C4-2B (cell line): ENCODE results near the gene PEX19.

Experiments
- ZFX ChIP-seq: fragments of 450-650 bp; IDR thresholded peaks from 2 replicates; pipeline ENCODE4 v1.6.1; 2017
- TF ChIP-seq, protein P1 (sequence below): fragments of 450-650 bp; conservative IDR thresholded peaks from 2 replicates; pipeline ENCODE4 v1.5.1; 2017; ENCODE audit warnings: mild to moderate bottlenecking

DNA sequence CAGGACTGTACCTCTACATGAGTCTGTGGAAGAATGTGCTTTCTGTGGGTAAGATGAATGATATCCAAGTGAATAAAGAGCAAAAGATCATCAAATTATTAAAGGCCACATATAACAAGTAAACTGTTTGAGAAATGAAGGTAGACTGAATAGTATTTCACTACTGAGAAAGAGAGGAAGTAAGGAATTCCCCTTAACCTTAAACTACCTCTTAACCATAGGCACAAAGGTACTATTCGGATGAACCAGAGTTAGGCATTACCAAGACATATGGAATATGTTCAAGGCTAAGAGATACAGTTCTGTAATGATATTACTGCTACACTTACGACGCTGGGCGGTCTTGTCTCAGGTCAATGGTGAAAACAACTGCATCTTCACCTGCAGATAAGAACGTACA is 48.1 kb downstream of the PEX19 start:
- TF ChIP-seq, protein P1, sequence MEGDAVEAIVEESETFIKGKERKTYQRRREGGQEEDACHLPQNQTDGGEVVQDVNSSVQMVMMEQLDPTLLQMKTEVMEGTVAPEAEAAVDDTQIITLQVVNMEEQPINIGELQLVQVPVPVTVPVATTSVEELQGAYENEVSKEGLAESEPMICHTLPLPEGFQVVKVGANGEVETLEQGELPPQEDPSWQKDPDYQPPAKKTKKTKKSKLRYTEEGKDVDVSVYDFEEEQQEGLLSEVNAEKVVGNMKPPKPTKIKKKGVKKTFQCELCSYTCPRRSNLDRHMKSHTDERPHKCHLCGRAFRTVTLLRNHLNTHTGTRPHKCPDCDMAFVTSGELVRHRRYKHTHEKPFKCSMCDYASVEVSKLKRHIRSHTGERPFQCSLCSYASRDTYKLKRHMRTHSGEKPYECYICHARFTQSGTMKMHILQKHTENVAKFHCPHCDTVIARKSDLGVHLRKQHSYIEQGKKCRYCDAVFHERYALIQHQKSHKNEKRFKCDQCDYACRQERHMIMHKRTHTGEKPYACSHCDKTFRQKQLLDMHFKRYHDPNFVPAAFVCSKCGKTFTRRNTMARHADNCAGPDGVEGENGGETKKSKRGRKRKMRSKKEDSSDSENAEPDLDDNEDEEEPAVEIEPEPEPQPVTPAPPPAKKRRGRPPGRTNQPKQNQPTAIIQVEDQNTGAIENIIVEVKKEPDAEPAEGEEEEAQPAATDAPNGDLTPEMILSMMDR: no peak
- TF ChIP-seq ZFX: no peak
